Measurements from ENCODE around the gene CDCA3. TPM values are rescaled to one million over a fixed set of nuclear protein-coding genes. Genes with fewer than 3 reads are reported as not detected.
A peak's percentile ranks its signal among the peaks of the same experiment; 100 is the strongest.

The CDCA3 gene
- total RNA-seq, result 1 to 10 TPM in 4 of 6 experiments, under 1 TPM in 2; 0.62 to 1.7 (median 1.3) TPM
- long read RNA-seq, result 0 reads

- TF ChIP-seq POLR2A (IDR thresholded peaks at IDR 0.05), result peak; percentile 90
- no peak for TF ChIP-seq CTCF (IDR thresholded peaks at IDR 0.05)
- Histone ChIP-seq H3K9me3 (no peaks in the 10 kb centered on the region), H3K4me3 (peak within 1 kb of the TSS; percentile 59 to 78 (median 74)), H3K27me3 (no peaks in the 10 kb centered on the region), H3K27ac (peak within 1 kb of the TSS; percentile 90 to 94 (median 91)), H3K4me1 (peaks cover 0 to 14% (median 5%) of the 10 kb centered on the region in 4 donors), H3K36me3 (peaks cover 0 to 9% (median 0%) of the 10 kb centered on the region in 4 donors)
- under 1% methylated on average over 26 of the region's 37 CpGs for WGBS (ENCODE audit: insufficient coverage, low coverage, low lambda C conversion rate, missing lambda C conversion rate)
- peak; percentile 71 to 79 (median 76) for ATAC-seq
- peak; percentile 93 to 98 (median 97) for DNase-seq
- intact Hi-C loops (cut with DNase I), result no loop called here
Measured at GRCh38 chr12:6851153-6851920, at the start of gene CDCA3. Gene CDCA3, minus strand, starts transcription at chr12:6851286. Its CDS starts 334 bp downstream, at chr12:6850952.

- WGBS (ENCODE audit: insufficient coverage, low coverage, low lambda C conversion rate, missing lambda C conversion rate), result 42% methylated on average over 8 of the region's 10 CpGs
- ATAC-seq, result peak in 3 of 4 donors; percentile 32 to 44 (median 36)
- no peak overlapping the region for H3K27ac ChIP-seq
- no peak overlapping the region for H3K4me3 ChIP-seq
- TF ChIP-seq CTCF (IDR thresholded peaks at IDR 0.05) (no peak), POLR2A (IDR thresholded peaks at IDR 0.05) (no peak)
- H3K36me3 ChIP-seq, result no peaks in the 10 kb centered on the region
- DNase-seq, result peak in 1 of 3 donors; percentile 52
- no peaks in the 10 kb centered on the region for H3K9me3 ChIP-seq
- no peaks in the 10 kb centered on the region for H3K27me3 ChIP-seq
- no peaks in the 10 kb centered on the region for H3K4me1 ChIP-seq
- intact Hi-C loops (cut with DNase I), result no loop called here
Measured at GRCh38 chr12:6899837-6900519, 48.9 kb upstream of the CDCA3 start.

GRCh38 chr12:6899427-6899826, 48.3 kb upstream of the CDCA3 start:
- Histone ChIP-seq H3K4me3 (no peak overlapping the region), H3K27me3 (no peaks in the 10 kb centered on the region), H3K4me1 (no peaks in the 10 kb centered on the region), H3K27ac (no peak overlapping the region), H3K36me3 (no peaks in the 10 kb centered on the region), H3K9me3 (no peaks in the 10 kb centered on the region)
- WGBS (ENCODE audit: insufficient coverage, low coverage, low lambda C conversion rate, missing lambda C conversion rate), result 47% methylated on average over 5 of the region's 5 CpGs
- ATAC-seq, result no peak
- intact Hi-C loops (cut with DNase I), result no loop called here
- DNase-seq, result no peak
- TF ChIP-seq CTCF (IDR thresholded peaks at IDR 0.05), result no peak
- no peak for TF ChIP-seq POLR2A (IDR thresholded peaks at IDR 0.05)

- H3K36me3 ChIP-seq, result no peaks in the 10 kb centered on the region
- no peaks in the 10 kb centered on the region for H3K4me1 ChIP-seq
- TF ChIP-seq POLR2A (IDR thresholded peaks at IDR 0.05) (no peak), CTCF (IDR thresholded peaks at IDR 0.05) (no peak)
- no peaks in the 10 kb centered on the region for H3K9me3 ChIP-seq
- no peaks in the 10 kb centered on the region for H3K27me3 ChIP-seq
- 93% methylated on average over 3 of the region's 6 CpGs for WGBS (ENCODE audit: insufficient coverage, low coverage, low lambda C conversion rate, missing lambda C conversion rate)
- no peak for DNase-seq
- intact Hi-C loops (cut with DNase I), result no loop called here
- H3K27ac ChIP-seq, result no peak overlapping the region
- no peak overlapping the region for H3K4me3 ChIP-seq
- ATAC-seq, result no peak
Measured at GRCh38 chr12:6896846-6897435, 45.9 kb upstream of the CDCA3 start.
